Lung microvascular endothelial cell (primary cell): ENCODE data around the gene PDE6A. TPM values are rescaled to one million over a fixed set of nuclear protein-coding genes. Genes with fewer than 3 reads are reported as not detected.
A peak's percentile ranks its signal among the peaks of the same experiment; 100 is the strongest.

Experiments
- DNase-seq, 2 donors: peaks; one replicate each; pipeline versions ENCODE4 v3.0.0 to v3.0.0-alpha.2; 2010; ENCODE audit warnings: low read depth in 2 of 2
- total RNA-seq: library from RNA; depleted of rRNA; stranded (reverse); fragments of >200 nt; gene quantifications from 2 replicates; pipeline ENCODE4 v1.2.1, GENCODE V29; 2014

The PDE6A gene
- under 0.01 TPM in 1 of 2 replicates, not detected in the other for total RNA-seq

DNA sequence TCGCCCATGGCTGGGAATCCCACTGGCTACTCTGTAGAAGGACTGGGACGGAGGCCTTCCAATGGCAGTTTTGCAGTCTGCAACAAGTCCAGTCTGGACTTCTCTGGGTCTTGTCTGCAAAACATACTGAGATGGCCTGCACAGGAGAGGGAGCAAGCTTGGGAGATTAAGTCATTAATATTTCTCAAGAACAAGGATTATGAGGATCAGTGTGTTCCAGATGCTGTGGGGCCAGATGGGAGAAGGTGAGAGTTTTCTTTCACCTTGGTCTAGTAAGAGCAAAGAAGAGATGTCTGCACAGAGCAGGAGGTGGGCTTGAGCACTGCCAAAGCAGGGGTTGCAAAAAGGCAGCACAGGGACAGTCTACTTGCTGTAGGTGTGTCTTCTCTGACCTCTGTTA is at the start of gene PDE6A:
TSS of gene PDE6A (minus strand) at position 128 of the 400 bp plus-strand sequence. CDS start at position 8, 120 bp downstream.
- DNase-seq: no peak

DNA sequence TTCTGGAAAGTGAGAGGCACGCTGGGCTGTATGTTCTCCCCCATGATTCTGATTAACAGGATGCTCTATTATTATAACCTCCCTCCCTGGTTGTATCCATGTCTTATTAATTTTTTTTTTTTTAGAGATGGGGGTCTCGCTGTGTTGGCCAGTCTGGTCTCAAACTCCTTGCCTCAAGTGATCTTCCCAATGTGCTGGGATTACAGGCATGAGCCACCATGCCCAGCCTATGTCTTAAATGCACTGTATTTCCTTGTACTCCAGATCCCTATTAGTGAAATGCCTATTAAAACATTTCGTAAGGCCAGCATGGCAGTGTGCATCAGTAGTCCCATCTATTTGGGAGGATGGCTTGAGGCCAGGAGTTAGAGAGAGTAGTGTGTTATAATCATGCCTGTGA is 48.9 kb upstream of the PDE6A start:
- no peak for DNase-seq

DNA sequence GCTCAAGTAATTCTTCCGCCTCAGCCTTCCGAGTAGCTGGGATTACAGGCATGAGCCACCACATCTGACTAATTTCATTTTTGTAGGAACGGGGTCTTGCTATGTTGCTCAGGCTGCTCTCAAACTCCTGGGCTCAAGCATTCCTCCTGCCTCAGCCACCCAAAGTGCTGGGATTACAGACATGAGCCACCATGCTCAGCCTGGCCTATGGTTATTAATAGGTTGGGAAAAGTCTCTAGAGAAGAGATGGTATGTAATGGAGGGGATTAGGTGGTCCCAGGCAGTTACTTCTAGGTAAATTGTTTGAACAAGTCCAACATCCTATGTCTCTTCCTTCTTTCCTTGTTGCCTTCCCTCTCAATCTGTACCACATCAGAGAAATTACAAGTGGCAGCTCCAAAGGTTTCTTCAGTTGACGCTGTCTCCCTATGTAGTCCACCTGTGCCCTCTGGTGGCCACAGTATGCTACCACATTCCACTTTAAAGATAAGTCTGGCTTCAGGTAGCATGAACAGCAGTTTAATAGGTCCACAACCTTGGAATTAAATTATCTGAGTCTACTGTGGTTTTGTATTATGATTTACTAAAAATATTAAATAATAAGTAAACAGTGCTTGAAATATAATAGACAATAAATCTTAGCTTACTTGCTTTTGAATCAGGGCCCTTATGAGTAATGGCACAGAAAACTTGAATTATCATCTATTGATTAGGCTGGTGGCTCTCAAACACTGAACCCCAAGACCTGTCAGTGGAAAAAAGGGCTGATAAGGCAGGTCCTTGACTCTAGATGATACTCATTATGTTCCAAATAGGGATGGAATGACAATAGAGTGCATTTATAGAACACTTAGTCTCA is 46.2 kb upstream of the PDE6A start:
- DNase-seq: peak; percentile 80 to 84

DNA sequence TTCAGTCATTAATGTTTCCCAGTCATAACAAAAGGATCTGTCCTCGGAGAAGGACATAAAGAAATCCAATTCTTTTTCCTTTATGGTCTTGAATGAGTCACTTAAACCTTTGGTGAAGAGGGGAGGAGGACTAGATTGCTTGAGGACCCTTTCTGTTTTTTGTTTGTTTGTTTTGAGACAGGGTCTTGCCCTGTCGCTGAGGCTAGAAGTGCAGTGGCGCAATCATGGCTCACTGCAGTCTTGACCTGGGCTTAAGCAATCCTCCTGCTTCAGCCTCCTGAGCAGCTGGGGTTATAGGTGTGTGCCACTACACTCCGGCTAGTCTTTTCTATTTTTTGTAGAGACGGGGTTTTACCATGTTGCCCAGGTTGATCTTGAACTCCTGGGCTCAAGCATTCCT is 43.5 kb upstream of the PDE6A start:
- no peak for DNase-seq

DNA sequence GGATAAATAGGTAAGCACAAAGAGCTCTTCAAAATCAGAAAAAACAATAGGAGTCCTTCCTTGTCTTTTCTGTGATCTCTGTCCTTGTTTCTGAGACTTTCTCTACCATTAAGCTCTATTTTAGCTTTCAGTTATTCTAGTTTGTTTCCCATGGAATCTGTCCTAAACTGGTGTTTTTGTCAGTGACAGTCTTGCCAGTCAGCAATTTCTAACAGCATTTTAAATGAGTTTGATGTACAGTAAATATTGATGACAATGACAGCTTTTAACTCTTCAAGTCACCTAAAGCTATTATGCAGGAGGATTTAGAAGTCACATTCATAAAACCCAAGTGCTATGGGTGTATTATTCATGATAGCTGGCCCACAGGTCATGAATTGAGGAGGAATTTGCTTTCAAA is 37.9 kb upstream of the PDE6A start:
- DNase-seq: no peak

DNA sequence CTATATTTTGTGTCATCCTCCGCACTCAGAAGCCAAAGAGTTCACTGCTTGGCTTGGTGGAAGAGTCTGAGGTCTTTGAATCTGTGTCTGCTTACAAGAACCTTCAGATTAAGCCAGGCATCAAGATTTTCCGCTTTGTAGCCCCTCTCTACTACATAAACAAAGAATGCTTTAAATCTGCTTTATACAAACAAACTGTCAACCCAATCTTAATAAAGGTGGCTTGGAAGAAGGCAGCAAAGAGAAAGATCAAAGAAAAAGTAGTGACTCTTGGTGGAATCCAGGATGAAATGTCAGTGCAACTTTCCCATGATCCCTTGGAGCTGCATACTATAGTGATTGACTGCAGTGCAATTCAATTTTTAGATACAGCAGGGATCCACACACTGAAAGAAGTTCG is 36.6 kb upstream of the PDE6A start:
- DNase-seq: no peak

DNA sequence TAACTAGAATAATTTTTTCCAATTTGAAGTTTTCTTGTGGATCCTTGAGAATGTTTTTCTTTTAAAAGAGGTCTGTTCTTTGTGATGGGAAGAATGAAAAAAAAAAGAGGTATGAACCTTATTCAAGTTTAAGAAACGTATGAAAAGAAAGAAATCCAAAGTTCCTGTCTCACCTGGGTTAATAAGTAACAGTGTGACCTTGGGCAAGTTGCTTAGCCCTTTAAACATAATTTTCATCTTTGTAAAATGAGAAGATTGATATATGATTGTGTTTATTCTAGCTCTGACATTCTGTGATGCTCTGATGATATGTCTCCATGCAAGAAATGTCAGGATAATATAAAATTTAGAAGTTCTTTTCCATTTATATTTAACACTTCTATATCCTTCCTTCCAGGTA is 35.3 kb upstream of the PDE6A start:
- DNase-seq: no peak

DNA sequence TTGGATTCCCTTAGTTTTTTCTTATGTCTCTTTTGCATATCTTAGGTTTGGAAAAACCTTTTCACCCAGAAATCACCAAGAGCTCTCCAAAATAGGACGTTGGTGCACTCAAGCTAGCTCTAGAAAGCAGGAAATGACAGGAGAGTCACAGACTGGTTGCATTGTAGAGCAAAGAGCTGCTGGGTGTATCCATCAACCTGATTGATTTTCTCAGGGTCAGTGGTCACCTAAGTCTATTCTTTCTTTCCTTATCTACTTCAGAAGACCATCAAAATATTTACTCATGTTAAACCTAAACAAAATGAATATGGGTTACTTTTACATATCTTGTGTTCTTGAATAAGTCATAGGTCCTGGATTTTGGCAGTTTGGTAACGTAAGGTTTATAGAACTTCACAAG is 30.8 kb upstream of the PDE6A start:
- peak in 1 of 2 donors; percentile 35 for DNase-seq

DNA sequence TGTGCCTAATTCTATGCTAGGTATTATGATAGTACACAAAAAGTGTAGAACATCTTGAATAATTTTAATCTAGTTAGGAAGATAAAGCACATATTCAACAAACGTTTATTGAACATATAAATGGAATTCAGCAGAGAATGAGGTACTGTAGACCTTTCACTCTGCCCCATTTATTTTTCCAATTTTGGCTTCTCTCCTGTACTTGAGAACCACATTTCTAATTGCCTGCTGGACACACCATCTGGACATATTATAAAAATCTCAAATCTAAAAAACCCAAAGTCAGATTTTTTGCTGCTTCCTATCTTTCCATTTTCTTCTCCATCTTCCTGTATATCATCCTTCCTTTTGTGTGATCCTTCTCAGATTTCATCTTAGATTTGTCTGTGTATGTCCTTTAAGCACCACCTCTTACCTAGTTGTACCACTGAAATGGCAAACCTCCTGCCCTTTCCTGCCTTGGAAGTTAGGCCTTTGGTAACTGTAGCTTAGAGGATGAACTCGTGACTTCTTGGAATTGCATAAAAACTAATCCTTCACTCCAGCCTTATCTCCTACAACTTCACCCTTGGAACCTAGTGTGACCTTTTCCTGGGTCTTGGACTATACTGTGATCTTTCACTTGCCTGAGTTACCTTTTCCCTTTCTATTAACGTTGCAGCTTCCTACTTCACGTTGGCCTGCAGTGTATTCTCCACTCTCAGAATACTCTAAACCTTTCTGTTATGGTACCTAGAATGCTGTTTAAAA is 24.8 kb upstream of the PDE6A start:
- DNase-seq: no peak

DNA sequence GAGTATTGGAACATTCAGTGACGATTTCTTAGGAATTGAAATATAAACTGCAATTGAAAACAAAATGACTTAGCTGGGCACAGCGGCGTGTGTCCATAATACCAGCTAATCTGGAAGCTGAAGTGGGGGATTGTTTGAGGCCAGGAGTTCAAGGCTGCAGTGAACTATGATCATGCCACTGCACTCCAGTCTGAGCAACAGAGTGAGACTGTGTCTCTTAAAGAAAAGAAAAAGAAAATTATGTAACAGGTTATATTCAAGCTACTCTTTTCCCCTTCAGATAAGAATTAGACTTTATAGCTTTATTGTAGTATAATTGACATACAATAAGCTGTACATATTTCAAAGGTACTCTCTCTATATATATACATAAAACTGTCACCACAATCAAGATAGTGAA is 22.4 kb upstream of the PDE6A start:
- no peak for DNase-seq

DNA sequence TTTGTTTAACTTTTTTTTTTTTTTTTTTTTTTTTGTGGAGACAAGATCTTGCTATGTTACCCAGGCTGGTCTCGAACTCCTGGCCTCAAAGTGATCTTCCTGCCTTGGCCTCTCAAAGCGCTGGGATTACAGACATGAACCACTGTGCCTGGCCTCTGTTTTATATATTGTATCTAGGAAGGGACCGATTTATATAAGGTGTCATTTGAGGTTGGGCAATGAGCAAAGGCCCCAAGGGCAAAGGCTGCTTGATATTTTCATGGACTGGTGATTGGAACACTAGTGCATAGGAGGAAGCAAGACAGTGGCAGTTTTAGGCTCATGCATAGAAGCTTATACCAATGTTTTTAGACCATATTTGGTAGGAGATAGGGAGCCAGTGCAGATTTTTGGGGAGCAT is 19.1 kb upstream of the PDE6A start:
- no peak for DNase-seq

DNA sequence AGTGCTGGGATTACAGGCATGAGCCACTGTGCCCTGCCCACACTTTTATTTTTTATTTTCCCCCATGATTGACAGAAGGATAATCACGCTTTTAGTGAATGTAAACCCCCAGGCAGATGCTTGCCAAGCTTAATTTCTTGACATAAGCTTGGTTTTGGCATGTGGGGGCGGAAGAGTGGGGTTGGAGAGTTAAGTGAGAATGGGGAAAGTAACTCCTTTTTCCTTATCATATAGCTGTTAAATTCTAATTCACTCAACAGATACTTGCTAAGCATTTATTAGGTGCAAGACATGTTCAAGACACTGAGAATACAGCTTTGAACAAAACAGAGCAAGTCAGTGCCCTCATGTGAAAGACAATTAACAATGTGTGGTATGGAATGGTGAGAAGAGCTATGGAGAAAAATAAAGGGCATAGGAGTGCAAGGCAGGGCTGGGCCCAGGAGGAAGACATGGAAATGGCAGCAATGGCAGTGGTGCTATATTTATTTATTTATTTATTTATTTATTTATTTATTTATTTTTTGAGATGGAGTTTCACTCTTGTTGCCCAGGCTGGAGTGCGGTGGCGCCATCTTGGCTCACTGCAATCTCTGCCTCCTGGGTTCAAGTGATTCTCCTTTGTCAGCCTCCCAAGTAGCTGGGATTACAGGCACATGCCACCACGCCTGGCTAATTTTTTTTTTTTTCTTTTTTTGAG is 18.2 kb upstream of the PDE6A start:
- no peak for DNase-seq

DNA sequence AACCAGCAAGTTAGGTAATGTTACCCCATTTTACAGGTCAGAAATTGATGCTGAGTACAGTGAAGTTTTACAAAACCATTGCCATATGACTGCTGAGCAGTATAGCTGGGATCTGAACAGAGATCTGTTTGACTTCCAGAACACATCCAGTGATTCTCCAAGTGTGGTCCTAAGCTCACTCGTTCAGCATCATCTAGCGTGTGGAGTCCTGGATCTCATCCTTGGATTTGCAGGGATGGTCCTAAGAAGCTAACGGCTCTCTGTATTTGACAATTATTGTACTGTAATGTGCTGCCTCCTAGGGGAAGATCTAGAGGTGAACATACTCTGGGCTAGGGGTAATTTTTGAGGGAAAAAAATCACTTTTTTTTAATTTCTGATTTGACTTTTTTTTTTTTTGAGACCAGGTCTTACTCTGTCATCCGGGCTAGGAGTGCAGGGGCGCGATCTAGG is 17.4 kb upstream of the PDE6A start:
- peak; percentile 68 to 80 for DNase-seq

DNA sequence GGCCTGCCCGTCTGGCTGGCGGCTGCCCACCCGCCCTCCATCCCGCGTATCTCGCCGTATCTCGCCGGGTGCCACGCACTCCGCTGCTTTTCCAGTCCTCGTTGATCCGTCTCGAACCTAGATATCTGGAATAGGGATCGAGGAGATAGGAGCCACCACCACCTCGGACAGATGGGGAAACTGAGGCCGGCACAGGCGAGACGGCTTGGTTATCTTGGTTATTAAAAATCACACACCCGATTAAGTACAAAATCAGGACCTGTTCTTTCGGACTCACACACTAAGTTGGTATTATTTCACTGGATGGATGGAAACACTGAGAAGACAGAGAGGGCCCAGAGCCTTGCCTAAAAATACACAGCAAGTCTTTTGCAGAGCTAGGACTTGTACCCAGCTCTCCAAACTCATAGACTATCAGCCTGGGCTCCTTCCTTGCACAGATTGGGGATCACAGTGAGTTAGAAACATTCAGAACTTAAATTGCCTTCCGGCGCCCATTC is 16.6 kb upstream of the PDE6A start:
- DNase-seq: peak in 1 of 2 donors; percentile 5

DNA sequence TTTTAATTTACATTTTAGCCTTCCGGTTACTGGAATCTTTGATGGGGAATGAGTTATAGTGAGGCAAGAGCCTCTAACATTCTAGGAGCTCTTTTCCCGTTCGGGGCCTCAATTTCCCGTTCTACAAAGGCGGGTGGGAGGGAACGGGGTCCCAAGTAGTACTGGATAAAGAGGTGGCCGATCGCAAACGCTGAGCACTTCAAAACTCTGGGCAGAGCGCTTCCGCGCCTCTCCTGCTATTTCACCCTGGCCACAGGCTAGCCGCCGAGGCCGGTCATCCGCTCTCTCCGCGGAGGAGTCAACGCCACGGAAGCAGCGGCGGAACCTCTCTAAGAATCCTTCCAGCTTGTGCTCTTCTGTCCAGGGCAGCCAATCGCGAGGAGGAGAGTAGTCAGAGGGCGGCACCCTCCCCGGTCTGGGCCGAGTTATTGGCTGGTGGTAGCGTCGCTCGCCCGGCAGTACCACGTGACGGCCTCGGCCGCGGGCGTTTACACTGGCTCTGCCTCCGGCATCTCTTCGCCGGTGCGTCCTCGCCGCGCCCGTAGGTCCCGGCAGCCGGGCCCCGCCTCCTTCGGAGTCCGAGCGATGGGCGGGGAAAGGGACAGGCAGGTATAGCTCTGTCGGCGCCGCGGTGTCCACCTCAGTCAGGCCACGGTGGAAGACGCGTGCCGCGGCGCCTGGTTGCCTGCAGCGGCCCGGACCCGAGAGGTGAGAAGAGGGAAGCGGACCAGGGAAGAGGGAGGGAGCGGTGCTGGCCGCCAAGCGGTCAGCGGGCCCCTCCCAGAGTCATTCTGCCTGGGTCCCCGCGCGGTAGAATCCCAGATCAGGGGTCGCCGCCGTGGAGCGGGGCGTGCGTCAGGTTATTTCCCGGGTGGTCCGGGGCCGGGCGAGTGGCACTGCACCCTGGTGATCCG is 15.9 kb upstream of the PDE6A start, which contains the start of gene SLC26A2:
TSS of gene SLC26A2 (plus strand) at position 487 of the 914 bp plus-strand sequence. CDS start 16,895 bp downstream, outside the sequence.
- DNase-seq: peak; percentile 95 to 99

DNA sequence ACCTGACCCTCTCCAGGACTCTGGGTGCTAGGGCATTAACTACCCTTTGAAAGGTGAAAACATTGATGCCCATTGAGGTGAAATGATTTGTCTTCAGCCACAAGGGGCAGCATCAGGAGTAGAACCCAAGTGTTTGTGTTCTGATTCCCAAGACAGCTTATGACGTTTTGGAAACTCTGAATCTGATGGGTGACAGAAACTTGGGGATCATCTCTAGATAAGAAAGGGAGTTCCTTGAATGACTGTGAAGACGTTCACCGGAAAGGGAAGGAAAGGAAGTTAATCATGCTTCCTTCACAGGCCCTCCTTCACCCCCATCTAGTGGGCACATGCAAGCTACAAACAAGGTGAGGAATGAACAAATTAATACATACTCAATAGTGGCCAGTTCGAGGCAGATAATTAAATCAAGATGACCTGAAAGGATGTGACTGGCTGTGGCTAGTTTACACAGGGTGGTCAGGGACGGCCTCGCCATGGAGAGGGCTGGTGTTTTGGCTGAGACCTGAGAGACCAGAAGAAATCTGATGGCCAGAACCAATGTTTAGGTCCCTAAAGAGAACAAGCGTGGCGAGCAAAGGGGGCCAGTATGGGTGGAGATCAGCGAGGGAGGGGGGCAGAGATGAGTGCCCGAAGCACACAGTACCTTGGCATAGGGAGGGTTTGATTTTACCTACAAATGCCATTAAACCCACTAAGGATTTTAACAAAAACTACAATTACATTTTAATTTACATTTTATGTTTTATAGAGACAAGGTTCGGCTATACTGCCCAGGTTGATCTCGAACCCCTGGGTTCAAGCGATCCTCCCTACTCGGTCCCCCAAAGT is 15.0 kb upstream of the PDE6A start:
- peak; percentile 10 to 84 for DNase-seq

DNA sequence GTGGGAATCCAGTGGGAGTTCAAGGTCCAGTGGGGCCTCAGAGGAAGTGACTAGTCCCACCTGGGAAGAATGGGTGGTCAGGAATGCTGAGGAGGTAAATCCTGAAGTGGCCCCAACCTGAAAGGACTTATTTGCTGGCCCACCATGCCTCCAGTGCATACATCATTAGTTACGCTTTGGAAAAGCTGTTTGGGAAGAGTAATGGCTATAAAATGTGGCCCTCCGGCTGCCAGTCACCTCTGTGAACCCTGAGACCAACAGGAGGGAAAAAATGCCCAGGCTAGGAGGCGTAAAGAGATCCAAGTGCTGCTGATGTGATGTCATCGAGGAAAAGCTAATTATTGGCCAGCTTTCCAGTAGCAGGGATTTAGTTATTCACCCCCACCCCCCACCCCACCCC is 13.3 kb upstream of the PDE6A start:
- DNase-seq: no peak

DNA sequence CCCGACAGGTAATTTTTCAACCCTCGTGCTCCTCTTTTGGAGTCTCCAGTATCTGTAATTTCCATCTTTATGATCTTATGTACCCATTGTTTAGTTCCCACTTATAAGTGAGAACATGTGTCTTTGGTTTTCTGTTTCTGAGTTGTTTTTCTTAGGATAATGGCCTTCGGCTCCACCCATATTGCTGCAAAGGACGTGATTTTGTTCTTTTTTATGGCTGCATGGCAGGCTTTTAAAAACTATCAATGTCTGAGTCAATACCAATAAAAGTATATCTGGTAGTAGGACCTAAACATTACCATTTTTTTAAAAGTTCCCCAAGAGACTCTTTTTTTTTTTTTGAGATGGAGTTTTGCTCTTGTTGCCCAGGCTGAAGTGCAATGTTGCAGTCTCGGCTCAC is 12.1 kb upstream of the PDE6A start:
- DNase-seq: no peak

DNA sequence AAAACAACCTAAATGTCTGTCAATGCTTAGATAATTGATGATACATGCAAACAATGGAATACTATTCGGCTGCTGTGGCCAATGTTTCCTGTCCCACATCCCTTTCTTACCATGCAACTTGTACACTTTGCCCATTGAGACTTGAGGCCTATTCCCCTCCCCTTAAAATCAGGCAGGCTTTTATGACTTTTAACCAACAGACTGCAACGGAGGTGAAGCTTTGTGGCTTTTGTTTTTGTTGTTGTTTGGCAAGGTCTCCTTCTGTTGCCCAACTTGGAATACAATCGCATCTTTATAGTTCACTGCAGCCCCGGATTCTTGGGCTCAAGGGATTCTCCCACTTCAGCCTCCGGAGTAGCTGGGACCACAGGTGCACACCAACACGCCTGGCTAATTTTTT is 10.2 kb upstream of the PDE6A start:
- peak in 1 of 2 donors; percentile 46 for DNase-seq
